GM12864 (cell line): Measurements from ENCODE around the gene CACNB3.

Experiments used
- DNase-seq: peaks from one replicate; pipeline ENCODE4 v3.0.0-alpha.2; 2011; ENCODE audit warnings: low read depth
- H3K4me3 ChIP-seq: 2 replicates; pipeline ENCODE4 v1.5.1; 2011; ENCODE audit warnings: mild to moderate bottlenecking, low read depth, low read length, control low read depth
- TF ChIP-seq, protein P1 (sequence below): IDR thresholded peaks from 2 replicates; pipeline ENCODE4 v1.5.1; 2011; ENCODE audit warnings: low read depth, mild to moderate bottlenecking, moderate library complexity, low read length, control low read depth, inconsistent platforms; ENCODE audit errors: missing control alignments

CACNB3 gene

DNA sequence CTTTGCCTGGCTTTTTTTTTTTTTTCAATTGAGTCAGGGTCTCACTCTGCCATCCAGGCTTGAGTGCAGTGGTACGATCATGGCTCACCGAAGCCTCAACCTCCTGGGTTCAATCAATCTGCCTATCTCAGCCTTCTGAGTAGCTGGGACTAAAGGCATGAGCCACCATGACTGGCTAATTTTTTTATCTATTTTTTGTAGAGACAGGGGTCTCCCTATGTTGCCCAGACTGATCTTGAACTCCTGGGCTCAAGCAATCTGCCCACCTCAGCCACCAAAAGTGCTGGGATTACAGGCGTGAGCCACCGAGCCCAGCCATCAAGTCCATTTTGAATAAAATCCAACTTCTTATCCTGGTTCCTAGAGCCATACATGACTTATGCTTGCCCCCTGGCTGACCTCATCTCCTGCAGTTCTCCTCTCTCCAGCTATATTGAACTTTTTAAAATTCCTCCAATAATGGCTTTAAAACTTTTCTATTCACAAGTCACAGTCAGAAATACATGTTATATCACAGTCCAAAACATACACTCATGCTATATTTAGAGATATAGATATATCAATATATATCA lies 57.7 kb downstream of the CACNB3 start:
- no peak overlapping the region for H3K4me3 ChIP-seq
- no peak for DNase-seq
- TF ChIP-seq, protein P1, sequence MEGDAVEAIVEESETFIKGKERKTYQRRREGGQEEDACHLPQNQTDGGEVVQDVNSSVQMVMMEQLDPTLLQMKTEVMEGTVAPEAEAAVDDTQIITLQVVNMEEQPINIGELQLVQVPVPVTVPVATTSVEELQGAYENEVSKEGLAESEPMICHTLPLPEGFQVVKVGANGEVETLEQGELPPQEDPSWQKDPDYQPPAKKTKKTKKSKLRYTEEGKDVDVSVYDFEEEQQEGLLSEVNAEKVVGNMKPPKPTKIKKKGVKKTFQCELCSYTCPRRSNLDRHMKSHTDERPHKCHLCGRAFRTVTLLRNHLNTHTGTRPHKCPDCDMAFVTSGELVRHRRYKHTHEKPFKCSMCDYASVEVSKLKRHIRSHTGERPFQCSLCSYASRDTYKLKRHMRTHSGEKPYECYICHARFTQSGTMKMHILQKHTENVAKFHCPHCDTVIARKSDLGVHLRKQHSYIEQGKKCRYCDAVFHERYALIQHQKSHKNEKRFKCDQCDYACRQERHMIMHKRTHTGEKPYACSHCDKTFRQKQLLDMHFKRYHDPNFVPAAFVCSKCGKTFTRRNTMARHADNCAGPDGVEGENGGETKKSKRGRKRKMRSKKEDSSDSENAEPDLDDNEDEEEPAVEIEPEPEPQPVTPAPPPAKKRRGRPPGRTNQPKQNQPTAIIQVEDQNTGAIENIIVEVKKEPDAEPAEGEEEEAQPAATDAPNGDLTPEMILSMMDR = no peak
